Psoas muscle (tissue), 8 donors: ENCODE measurements around the gene SMS. TPM values are rescaled to one million over a fixed set of nuclear protein-coding genes. Genes with fewer than 3 reads are reported as not detected.

ENCODE experiments used
- ATAC-seq, 4 donors: fragments of 200-7000 bp; cut with Tn5 transposase; one replicate each; pipeline ENCODE4 v1.9.1; 2020; ENCODE audit warnings: moderate library complexity in 3 of 4, mild to moderate bottlenecking in 2 of 4
- DNase-seq, 2 donors: peaks; one replicate each; pipeline ENCODE4 v3.0.0-alpha.2; 2020
- H3K27ac ChIP-seq: fragments of 200-600 bp; one replicate; pipeline ENCODE4 v1.8.0; 2022
- H3K27me3 ChIP-seq, 3 donors: fragments of 200-600 bp in 1 of 3; one replicate each; pipeline versions ENCODE4 v1.6.1 to v1.8.0; 2013 to 2022; ENCODE audit warnings: low read length in 2 of 3, mild to moderate bottlenecking in 2 of 3, moderate library complexity in 1 of 3; ENCODE audit not compliant: insufficient read depth in 3 of 3
- H3K36me3 ChIP-seq, 2 donors: fragments of 200-600 bp in 1 of 2; one replicate each; pipeline versions ENCODE4 v1.6.1 to v1.8.0; 2013 to 2022; ENCODE audit warnings: low read depth in 1 of 2, mild to moderate bottlenecking in 1 of 2, moderate library complexity in 1 of 2; ENCODE audit not compliant: insufficient read depth in 1 of 2
- H3K4me1 ChIP-seq: fragments of 200-600 bp; one replicate; pipeline ENCODE4 v1.8.0; 2022
- H3K4me3 ChIP-seq: fragments of 200-600 bp; one replicate; pipeline ENCODE4 v1.8.0; 2022; ENCODE audit warnings: mild to moderate bottlenecking
- H3K9me3 ChIP-seq: fragments of 200-600 bp; one replicate; pipeline ENCODE4 v1.8.0; 2022
- WGBS, 3 donors: extraction: QIAGEN DNeasy Blood & Tissue Kit; methylation state at CpG; one replicate each; pipeline versions ENCODE4 v1.1.6 to v1.1.7; 2013; 5-methylcytosine and 5-hydroxymethylcytosine counted together
- intact Hi-C, 2 donors: fragments of 100-400 bp; cut with DNase I; formaldehyde crosslinking; loops; one replicate each; pipeline versions ENCODE4 v1.11.0 to v1.14.2; 2022
- polyA plus RNA-seq, 3 donors: library from polyadenylated mRNA; stranded (reverse); fragments of 200-250 nt; gene quantifications; one replicate each; pipeline ENCODE4 v1.2.3, GENCODE V29; 2013
- total RNA-seq, 4 donors: library from RNA; stranded (reverse); fragmentation: NEBNext Ultra II Directional in 2 of 4; extraction: Animal tissue kit (Norgen Biotek cat#: 25700) in 2 of 4; gene quantifications; one replicate each; pipeline versions ENCODE4 v1.2.1 to v1.2.4, GENCODE V29; 2021 to 2023
- TF ChIP-seq, protein P1 (sequence below): fragments of 200-600 bp; IDR thresholded peaks from one replicate; pipeline ENCODE4 v1.8.0; 2022; ENCODE audit warnings: antibody characterized with exemption
- donor health status: healthy with polysubstance abuse.
- donor health status: DM: no; HTN: no; CAD: no; lungs with moderate emphysema.
- donor health status: Bipolar disorder and iron deficiency.
- donor health status: healthy.
- donor health status: DM: yes; HTN: yes; CAD: no.
- donor health status: DM: no; HTN: no; CAD: no.
- donor health status: DM: no; HTN: no; CAD: no.
- donor health status: DM: yes; HTN: yes; CAD: no.

Gene SMS
- total and polyA plus RNA-seq, 7 donors: 18.6 to 52.9 (median 41.3) TPM

DNA sequence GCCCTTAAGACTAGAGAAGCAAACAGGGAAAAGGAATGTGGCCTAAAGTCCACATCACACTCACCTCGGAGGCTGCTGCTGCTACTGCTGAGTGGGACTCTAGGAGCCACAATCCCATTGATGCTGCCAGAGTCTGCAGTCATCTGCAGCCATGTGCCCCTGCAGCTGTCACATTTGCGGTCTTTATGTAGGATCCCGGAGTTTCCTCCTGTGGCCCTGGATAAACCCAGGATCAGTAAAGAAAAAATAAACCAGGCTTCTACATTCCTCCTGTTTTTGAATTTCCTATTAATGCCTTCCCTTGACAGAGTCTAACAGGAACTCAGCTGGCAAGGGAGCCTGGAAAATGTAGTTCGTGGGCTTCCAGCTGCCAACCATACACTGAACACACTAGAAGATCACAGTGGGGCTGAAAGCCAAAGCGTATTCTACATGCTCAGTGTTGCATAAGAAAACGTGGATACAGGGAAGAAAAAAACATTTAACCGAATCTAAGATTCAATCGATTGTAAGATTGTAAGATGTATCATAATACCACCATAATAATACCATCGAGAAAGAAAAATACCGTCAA is 81.3 kb downstream of the SMS start:
- H3K4me1 ChIP-seq: no peaks in the 10 kb centered on the region
- WGBS, 3 donors: 40 to 48% (median 47%) methylated on average over 10 of the region's 10 CpGs
- H3K9me3 ChIP-seq: no peaks in the 10 kb centered on the region
- TF ChIP-seq, protein P1, sequence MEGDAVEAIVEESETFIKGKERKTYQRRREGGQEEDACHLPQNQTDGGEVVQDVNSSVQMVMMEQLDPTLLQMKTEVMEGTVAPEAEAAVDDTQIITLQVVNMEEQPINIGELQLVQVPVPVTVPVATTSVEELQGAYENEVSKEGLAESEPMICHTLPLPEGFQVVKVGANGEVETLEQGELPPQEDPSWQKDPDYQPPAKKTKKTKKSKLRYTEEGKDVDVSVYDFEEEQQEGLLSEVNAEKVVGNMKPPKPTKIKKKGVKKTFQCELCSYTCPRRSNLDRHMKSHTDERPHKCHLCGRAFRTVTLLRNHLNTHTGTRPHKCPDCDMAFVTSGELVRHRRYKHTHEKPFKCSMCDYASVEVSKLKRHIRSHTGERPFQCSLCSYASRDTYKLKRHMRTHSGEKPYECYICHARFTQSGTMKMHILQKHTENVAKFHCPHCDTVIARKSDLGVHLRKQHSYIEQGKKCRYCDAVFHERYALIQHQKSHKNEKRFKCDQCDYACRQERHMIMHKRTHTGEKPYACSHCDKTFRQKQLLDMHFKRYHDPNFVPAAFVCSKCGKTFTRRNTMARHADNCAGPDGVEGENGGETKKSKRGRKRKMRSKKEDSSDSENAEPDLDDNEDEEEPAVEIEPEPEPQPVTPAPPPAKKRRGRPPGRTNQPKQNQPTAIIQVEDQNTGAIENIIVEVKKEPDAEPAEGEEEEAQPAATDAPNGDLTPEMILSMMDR: no peak
- intact Hi-C loops: no loop called here
- no peak overlapping the region for H3K4me3 ChIP-seq
- no peaks in the 10 kb centered on the region for H3K27me3 ChIP-seq
- no peak overlapping the region for H3K27ac ChIP-seq
- ATAC-seq (no peak), DNase-seq (no peak)
- no peaks in the 10 kb centered on the region for H3K36me3 ChIP-seq

DNA sequence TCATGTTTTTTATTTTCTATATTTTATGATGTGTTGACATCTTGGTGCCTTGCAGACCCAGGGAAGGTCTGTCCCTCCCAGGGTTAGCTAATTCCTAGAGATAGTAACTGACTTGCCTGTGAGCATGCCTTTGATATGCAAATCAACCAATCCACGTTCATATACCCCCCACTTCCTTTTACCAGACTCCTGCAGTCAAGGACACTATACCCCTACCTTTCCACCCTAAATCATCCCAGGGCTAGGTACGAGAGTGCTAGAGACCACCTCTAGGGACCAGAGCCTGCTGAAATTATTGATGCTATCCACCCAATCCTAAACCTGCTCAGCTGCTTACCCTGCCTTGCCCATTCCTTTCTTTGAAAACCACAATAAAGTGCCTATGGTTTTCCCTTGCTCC is 84.1 kb downstream of the SMS start:
- ATAC-seq: no peak
- intact Hi-C loops: no loop called here
- no peak overlapping the region for H3K27ac ChIP-seq
- TF ChIP-seq, protein P1: no peak
- H3K4me1 ChIP-seq: no peaks in the 10 kb centered on the region
- no peak overlapping the region for H3K4me3 ChIP-seq
- no peaks in the 10 kb centered on the region for H3K36me3 ChIP-seq
- no peak for DNase-seq
- H3K27me3 ChIP-seq: no peaks in the 10 kb centered on the region
- WGBS, 3 donors: 36 to 64% (median 64%) methylated on average over 2 of the region's 2 CpGs
- no peaks in the 10 kb centered on the region for H3K9me3 ChIP-seq

DNA sequence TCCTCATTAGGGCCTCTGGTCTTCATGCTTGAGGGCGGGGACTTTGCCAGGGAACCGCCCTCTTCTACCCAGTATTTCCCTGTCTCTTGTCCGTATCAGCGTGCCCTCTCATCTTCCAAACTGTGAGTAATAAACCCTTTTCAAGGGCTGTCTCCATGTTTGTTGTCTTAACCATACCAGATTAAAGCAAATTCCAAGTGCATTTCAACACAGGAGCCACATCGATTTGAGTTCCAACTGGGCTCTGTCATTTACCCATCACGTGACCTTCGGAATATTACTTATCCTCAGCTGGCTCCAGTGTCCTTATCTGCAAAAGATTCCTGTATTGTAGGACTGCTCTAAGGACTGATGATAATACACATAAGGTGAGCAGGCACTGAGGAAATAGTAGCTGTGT is 85.2 kb downstream of the SMS start:
- Histone ChIP-seq H3K27ac (no peak overlapping the region), H3K9me3 (no peaks in the 10 kb centered on the region), H3K4me3 (no peak overlapping the region), H3K27me3 (no peaks in the 10 kb centered on the region), H3K36me3 (no peaks in the 10 kb centered on the region), H3K4me1 (no peaks in the 10 kb centered on the region)
- WGBS, 3 donors: 77 to 96% (median 94%) methylated on average over 7 of the region's 7 CpGs
- ATAC-seq: no peak
- intact Hi-C loops: no loop called here
- TF ChIP-seq, protein P1: no peak
- no peak for DNase-seq

DNA sequence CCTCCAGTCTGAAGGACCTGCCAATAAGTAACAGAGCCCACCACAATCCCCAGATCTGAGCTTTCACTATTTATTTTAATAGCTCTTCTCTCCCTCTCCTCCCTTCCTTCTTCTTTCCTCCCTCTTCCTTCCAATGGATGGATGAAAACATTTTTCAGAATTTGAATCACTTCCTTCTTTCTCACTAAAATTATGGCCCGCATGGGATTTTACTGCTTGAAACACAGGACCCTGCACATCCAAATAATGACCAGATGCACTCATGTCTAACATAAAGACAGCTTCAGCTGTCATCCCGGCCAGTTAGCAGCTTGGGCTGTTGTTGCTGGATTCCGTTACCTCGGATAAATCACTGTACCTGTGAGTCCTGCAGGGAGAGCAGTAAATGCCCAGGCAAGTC is 86.2 kb downstream of the SMS start:
- TF ChIP-seq, protein P1: no peak
- Histone ChIP-seq H3K27ac (no peak overlapping the region), H3K4me1 (no peaks in the 10 kb centered on the region), H3K27me3 (no peaks in the 10 kb centered on the region), H3K36me3 (no peaks in the 10 kb centered on the region), H3K9me3 (no peaks in the 10 kb centered on the region), H3K4me3 (no peak overlapping the region)
- ATAC-seq (no peak), DNase-seq (no peak)
- intact Hi-C loops: no loop called here
- WGBS, 3 donors: 71 to 78% (median 72%) methylated on average over 4 of the region's 4 CpGs

DNA sequence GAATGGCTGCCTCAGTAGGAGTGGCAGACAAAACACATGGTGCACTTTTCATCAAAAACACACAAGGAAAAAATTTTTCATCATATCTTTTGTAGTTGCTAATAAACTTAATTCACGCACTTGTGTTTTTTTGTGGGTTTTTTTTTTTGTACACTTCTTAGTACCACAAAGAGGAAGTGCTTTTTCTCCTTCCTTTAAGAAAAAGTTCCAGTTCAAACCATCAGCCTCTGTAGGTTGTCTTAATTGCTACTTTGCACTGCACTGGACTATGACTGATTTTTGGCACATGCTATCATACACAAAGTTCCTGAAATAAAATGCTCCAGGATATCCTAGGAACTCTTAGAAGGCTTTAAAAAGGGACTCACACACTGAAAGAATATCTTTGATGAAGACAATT is 91.6 kb downstream of the SMS start, which contains the start of gene PHEX:
Gene PHEX, plus strand, starts transcription at position 242 of the 400 bp plus-strand sequence. CDS start 681 bp downstream, outside the sequence.
- no peaks in the 10 kb centered on the region for H3K4me1 ChIP-seq
- H3K36me3 ChIP-seq: no peaks in the 10 kb centered on the region
- intact Hi-C loops: no loop called here
- no peaks in the 10 kb centered on the region for H3K9me3 ChIP-seq
- H3K4me3 ChIP-seq: no peak within 1 kb of the TSS
- no peaks in the 10 kb centered on the region for H3K27me3 ChIP-seq
- DNase-seq (no peak), ATAC-seq (no peak)
- TF ChIP-seq, protein P1: no peak
- no peak within 1 kb of the TSS for H3K27ac ChIP-seq
- WGBS, 3 donors: 62 to 93% (median 71%) methylated on average over 1 of the region's 1 CpG
